22Rv1 (cell line): ENCODE data around the gene CNST.

Experiments used
- ZFX ChIP-seq: fragments of 450-650 bp; IDR thresholded peaks from 2 replicates; pipeline ENCODE4 v1.6.1; 2017; ENCODE audit warnings: antibody characterized with exemption, borderline replicate concordance
- TF ChIP-seq, protein P1 (sequence below): fragments of 450-650 bp; IDR thresholded peaks from 2 replicates; pipeline ENCODE4 v1.5.1; 2017; ENCODE audit warnings: mild to moderate bottlenecking

DNA sequence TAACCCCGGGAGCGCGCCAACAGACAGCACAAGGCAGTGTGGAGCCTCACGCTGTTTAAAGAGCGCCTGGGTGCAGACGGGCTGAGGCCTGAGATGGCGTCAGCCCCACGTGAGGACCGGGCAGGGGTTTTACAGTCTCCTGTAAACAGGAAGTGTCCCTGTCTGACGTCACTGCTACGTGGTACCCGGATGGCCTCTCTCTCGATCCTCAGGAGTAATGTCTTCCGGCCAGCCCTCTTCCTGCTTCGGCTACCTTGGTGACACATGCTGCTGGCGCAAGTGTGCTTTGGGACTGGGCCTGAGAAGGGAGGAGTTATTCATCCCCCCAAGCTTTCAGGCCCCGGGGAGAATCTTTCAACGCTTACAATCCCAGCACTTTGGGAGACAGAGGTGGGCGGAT, 41.2 kb downstream of the CNST start:
- TF ChIP-seq, protein P1, sequence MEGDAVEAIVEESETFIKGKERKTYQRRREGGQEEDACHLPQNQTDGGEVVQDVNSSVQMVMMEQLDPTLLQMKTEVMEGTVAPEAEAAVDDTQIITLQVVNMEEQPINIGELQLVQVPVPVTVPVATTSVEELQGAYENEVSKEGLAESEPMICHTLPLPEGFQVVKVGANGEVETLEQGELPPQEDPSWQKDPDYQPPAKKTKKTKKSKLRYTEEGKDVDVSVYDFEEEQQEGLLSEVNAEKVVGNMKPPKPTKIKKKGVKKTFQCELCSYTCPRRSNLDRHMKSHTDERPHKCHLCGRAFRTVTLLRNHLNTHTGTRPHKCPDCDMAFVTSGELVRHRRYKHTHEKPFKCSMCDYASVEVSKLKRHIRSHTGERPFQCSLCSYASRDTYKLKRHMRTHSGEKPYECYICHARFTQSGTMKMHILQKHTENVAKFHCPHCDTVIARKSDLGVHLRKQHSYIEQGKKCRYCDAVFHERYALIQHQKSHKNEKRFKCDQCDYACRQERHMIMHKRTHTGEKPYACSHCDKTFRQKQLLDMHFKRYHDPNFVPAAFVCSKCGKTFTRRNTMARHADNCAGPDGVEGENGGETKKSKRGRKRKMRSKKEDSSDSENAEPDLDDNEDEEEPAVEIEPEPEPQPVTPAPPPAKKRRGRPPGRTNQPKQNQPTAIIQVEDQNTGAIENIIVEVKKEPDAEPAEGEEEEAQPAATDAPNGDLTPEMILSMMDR: no peak
- no peak for TF ChIP-seq ZFX
